GM21381 (cell line): Measurements from ENCODE around the gene GPS1.

Source experiments
- ATAC-seq: cut with Tn5 transposase; IDR thresholded peaks from one replicate; pipeline ENCODE4 v1.9.1; 2021; ENCODE audit warnings: mild to moderate bottlenecking, moderate library complexity; ENCODE audit not compliant: unreplicated experiment

Gene GPS1

GRCh38 chr17:82041144-82041814, 10.4 kb upstream of the GPS1 start:
- no peak for ATAC-seq

DNA sequence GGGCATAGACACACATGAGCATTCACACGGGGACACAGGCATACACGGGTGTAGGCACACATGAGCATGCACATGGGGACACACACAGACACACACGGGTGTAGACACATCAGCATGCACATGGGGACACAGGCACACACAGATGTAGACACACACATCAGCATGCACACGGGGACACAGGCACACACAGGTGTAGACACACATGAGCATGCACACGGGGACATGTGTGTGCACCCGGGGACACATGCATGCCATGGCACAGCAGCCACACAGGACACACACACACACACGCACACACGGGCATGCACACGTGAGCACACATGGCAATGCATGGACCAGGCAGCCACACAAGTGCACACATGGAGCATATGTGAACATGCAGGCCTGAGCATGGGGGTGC, 9.0 kb upstream of the GPS1 start:
- no peak for ATAC-seq

GRCh38 chr17:82043507-82043906, 8.2 kb upstream of the GPS1 start:
- no peak for ATAC-seq

DNA sequence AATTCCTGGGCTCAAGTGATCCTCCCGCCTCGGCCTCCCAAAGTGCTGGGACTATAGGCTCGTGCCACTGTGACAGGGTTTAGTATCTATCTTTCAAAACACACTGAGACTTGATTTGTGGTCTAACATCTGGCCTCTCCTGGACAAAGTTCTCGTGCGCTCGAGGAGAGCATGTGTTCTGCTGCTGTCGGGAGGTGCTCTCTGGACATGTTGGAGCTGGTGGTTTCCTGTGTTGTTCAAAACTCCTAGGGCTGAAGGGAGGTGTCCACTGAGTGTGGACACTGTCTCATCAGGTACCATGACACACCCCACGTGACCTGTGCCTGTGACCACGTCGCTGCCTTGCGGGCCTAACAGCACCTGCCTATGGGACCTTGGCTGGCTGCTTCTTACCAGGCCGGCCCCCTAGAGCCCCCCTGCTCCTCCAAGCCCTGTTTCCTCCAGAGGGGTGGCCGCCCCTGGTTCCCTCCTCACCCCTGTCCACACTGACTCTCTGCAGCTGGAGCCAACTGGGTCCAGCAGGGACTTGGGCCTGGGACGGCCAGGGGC, 5.7 kb upstream of the GPS1 start:
- no peak for ATAC-seq

DNA sequence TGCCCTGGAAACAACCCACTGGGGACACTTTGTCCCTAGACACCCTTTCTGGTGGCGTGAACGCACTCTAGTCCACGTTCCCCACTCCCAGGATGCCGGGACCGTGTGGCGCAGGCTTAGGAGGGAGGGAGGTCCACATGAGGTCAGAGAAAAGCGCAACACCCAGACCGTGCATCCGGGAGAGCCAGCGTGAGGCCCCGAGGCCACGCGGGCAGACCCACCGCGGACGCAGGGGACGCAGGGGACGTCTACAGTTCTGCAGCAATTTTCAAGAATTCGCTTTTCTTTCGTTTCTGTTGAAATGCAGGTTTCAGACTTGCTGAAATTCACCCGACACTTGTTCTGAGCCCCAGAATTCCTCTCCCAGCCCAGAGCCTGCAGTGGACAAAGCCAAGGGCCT, 4.8 kb upstream of the GPS1 start:
- no peak for ATAC-seq

- no peak for ATAC-seq
These were observed 4.3 kb upstream of the GPS1 start for GRCh38 chr17:82047379-82047778.

DNA sequence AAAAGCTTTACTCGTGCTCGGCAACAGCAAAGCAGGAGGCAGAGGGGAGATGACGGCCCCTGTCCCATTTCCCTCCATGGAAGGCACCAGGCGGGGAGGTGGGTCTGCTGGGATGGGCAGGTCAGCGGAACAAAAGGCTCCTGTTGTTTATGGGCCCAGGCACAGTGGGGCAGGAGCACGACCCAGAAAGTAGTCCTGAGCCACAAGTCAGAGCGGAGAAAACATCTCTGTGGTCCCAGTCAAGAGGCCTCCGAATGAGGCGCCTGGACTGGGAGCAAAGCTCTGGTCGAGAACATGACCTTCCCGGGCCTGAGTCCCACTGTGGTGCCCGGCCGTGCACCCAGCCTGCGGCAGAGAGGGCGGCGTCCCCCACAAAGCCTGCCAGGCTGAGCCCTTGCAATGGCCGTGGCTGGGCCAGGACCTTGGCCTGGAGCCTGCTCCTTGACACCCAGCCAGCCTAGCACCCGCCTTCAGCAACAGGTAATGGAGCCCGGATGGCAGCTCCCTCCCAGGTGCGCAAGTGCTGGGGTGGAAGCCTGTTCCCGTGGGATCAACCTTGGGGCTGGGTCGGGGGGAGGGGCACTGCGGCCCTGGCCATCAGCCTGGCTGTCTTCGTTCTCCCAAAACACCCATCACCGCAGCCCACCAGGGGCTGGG, 3.7 kb upstream of the GPS1 start:
- no peak for ATAC-seq

- no peak for ATAC-seq
These were observed 3.1 kb upstream of the GPS1 start for GRCh38 chr17:82048571-82048971.

- ATAC-seq = no peak
These were observed 2.6 kb upstream of the GPS1 start for GRCh38 chr17:82049106-82049505.

- no peak for ATAC-seq
These were observed 2.2 kb upstream of the GPS1 start for GRCh38 chr17:82049521-82049971.

- no peak for ATAC-seq
These were observed 1.4 kb upstream of the GPS1 start for GRCh38 chr17:82050152-82050760.

DNA sequence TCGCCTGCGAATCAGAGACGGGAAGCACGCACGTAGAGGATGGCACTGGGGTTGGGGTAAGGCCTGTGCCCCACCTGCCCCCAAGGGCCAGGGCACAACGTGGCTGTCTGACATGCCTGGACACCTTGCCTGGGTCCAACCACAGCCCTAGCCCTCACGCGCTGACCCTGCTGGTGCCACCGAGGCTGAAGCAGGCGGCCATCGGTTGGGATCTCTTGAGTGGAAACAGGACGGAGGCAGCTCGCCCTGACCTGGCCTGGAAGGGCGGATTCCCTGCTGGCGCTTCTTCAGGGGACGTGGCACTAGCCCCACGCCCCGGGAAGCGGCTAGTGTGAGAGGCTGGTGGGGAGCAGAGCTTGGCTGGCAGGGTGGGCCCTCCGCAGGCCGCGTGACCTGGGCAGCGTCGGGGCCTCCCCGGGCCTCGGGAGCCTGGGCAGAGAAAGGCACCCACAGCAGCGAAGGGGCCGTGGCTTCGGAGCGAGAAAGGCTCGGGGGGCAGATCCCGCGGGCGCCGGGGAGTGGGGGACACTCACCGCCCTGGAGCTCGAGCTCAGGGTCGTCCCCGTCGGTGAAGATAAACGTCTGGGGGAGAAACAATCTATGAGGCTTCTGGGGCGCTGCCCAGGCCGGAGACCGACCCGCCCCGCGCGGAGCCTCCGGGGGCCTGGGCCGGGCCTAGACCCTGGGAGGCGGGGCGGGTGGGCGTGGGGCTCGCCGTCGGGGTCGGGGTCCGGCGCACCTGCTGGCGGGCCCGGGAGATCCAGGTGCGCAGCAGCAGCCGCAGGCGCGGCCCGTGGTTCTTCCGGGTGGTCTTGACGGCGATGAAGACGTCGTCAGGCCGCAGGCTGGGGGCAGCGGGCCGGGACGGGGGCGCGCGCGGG, 697 bp upstream of the GPS1 start:
- no peak for ATAC-seq

GRCh38 chr17:82052638-82053059, 951 bp downstream of the GPS1 start:
- no peak for ATAC-seq

GRCh38 chr17:82053130-82053529, 1.4 kb downstream of the GPS1 start:
- ATAC-seq = no peak

GRCh38 chr17:82053556-82054263, 2.0 kb downstream of the GPS1 start:
- no peak for ATAC-seq

DNA sequence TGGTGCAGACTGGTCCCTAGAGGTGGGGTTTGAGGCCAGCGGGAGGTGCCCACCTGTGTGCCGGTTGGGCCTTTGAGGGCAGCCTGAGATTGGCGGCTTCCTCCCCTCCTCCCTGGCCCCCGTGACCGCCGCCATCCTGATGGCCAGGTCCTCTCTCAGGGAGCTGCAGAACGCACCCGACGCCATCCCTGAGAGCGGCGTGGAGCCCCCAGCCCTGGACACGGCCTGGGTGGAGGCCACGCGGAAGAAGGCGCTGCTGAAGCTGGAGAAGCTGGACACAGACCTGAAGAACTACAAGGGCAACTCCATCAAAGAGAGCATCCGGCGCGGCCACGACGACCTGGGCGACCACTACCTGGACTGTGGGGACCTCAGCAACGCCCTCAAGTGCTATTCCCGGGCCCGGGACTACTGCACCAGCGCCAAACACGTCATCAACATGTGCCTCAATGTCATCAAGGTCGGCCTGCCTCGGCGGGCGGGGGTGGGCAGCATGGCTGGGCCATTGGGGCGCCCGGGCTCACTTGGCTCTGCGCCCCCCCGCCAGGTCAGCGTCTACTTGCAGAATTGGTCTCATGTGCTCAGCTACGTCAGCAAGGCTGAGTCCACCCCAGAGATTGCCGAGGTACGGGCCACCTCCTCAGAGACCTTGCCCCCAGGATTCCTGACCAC, 2.8 kb downstream of the GPS1 start:
- ATAC-seq = no peak

DNA sequence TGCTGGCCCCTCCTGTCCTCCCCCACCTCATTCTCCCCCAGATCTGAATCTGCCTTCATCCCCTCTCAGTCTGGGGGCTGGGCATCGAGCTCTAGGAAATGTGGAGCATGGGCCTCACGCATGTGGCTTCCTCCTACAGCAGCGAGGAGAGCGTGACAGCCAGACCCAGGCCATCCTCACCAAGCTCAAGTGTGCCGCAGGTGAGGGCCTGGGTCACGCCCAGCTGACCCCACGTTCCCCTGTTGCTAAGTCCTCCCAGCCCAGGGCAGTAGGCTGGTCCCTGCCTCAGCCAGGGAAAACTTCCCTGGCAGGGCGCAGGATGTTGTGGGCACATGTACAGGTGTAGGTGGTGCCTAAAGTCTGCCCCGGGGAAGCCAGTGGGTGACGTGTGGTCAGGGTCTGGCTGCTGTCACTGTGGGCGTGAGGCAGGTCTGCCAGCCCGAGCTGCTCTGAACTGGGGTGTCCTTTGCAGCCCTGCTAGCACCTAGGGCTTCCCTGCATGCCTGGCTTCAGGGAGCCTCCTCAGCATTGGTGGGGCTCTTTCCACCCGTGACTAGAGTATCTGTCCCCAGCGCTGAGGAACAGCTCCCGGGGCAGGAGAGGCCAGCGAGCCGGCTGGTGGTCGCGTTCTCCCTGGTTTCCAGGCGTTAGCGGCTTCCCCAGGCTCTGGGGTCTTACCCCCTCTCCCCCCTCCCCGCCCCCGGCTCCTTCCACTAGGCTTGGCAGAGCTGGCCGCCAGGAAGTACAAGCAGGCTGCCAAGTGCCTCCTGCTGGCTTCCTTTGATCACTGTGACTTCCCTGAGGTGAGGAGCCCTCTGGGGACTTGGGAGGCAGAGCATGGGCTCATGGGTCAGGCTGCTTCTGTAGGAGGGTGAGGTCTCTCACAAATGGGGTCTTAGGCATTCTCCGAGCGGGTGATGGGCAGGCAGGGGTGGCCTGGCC, 3.6 kb downstream of the GPS1 start:
- no peak for ATAC-seq

DNA sequence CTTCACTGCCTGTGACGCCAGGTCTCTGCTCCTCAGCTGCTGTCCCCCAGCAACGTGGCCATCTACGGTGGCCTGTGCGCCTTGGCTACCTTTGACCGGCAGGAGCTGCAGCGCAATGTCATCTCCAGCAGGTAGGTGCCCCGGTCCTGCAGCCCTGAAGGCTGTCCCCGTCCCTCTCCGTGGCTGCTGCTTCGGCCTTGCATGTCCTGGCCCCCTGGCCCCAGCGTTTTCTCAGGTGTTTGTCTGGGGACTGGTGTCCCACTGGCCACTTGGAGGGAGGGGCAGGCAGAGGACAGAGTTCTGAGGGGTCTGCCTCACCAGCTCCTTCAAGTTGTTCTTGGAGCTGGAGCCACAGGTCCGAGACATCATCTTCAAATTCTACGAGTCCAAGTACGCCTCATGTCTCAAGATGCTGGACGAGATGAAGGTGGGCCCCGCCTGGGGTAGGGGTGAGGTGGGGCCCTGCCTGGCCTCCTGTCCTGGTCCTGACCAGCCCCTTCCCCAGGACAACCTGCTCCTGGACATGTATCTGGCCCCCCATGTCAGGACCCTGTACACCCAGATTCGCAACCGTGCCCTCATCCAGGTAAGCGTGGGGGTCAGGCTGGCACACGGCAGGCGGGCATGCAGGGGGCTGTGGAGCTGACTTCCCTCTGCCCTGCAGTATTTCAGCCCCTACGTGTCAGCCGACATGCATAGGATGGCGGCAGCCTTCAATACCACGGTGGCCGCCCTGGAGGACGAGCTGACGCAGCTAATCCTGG, 4.4 kb downstream of the GPS1 start:
- ATAC-seq = no peak
